AG10803 (cell line): ENCODE results near the gene ALOX5.
"Not testable (repeated sequence)": the region's sequence is repeated elsewhere in the genome, so short reads cannot be mapped to it uniquely, and the experiment has no call there.

Experiments
- DNase-seq: peaks from one replicate; pipeline ENCODE4 v3.0.0; 2010; ENCODE audit warnings: low read depth
- H3K4me3 ChIP-seq: 2 replicates; pipeline ENCODE4 v1.5.1; 2011; ENCODE audit warnings: mild to moderate bottlenecking, low read length, control low read depth
- CTCF ChIP-seq: conservative IDR thresholded peaks from 2 replicates; pipeline ENCODE4 v1.5.1; 2011; ENCODE audit warnings: mild to moderate bottlenecking, low read length, control low read depth, inconsistent platforms

ALOX5 gene

GRCh38 chr10:45410489-45410806 is 36.4 kb downstream of the ALOX5 start:
- DNase-seq: no peak
- no peak for TF ChIP-seq CTCF
- H3K4me3 ChIP-seq: no peak overlapping the region

GRCh38 chr10:45410807-45411606 is 37.0 kb downstream of the ALOX5 start:
- no peak for DNase-seq
- TF ChIP-seq CTCF: no peak
- no peak overlapping the region for H3K4me3 ChIP-seq

GRCh38 chr10:45411607-45411940 is 37.6 kb downstream of the ALOX5 start:
- no peak overlapping the region for H3K4me3 ChIP-seq
- no peak for DNase-seq
- no peak for TF ChIP-seq CTCF

- not testable (repeated sequence) for DNase-seq, H3K4me3 ChIP-seq
These were observed 41.0 kb downstream of the ALOX5 start for GRCh38 chr10:45415062-45415461.

GRCh38 chr10:45416603-45417002 is 42.6 kb downstream of the ALOX5 start:
- no peak overlapping the region for H3K4me3 ChIP-seq
- TF ChIP-seq CTCF: no peak
- no peak for DNase-seq

- no peak overlapping the region for H3K4me3 ChIP-seq
- DNase-seq: no peak
- TF ChIP-seq CTCF: no peak
These were observed 43.7 kb downstream of the ALOX5 start for GRCh38 chr10:45417746-45418145.

- no peak for DNase-seq
- no peak for TF ChIP-seq CTCF
- H3K4me3 ChIP-seq: peak overlapping the region; percentile 58; the same call in 1 of the 2 replicates
These were observed 44.4 kb downstream of the ALOX5 start for GRCh38 chr10:45418417-45418848.
